Measurements from ENCODE around the gene FADS1. TPM values are rescaled to one million over a fixed set of nuclear protein-coding genes. Genes with fewer than 3 reads are reported as not detected.

FADS1 gene
- total RNA-seq, 1 experiment from 2014 or later = 186 TPM

DNA sequence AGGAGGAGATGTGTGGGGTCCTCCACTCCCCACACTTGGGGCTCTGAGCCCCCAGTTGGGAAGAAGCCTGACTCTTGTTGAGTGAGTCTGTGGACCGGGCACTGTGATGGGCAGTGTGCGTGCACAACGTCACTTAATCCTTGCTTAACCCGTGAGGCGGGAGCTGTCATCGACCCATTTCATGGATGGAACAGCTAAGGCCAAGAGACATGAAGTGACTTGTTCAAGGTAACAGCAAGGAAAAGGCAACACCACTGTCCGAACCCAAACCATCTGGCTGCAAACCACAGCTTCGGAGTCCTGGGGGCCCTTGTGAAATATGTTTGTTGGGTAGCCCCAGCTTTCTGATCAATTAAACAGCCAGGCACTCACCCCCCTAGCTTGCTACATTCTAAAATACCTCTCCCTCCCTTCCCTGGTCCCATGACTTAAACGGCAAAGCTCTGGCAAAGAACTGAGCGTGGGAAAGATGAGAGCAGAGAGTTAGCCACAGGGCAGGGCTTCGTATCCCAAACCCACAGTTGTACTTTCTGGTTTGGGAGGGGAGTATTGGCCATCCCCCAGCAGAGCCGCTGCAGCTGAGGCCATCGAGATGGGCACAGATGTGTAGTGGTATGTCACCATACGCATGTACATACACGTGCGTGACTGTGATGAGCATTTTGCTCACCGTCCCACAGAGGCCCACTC is 37.5 kb upstream of the FADS1 start:
- in situ Hi-C loops (cut with HindIII; ENCODE audit: low pct_unique_long_range_greater_than_20kb, low sequenced_read_pairs) = no loop called here
- CTCF ChIA-PET = no interaction called here

GRCh38 chr11:61853698-61854169 is 36.9 kb upstream of the FADS1 start:
- ATAC-seq (no peak), DNase-seq (ENCODE audit: low read depth, low spot score) (no peak)
- POLR2A ChIA-PET = no interaction called here
- H3K27me3 ChIP-seq (ENCODE audit: control insufficient read depth, insufficient read depth, low read length) = no peaks in the 10 kb centered on the region
- H3K4me3 ChIP-seq (ENCODE audit: low read depth in 2 of 2, low read length in 2 of 2) = no peak overlapping the region
- 0 out of 2 replicates have a peak, but pooled peaks cover 2% of the 10 kb centered on the region for H3K36me3 ChIP-seq (ENCODE audit: control insufficient read depth, insufficient read depth, low read length)
- no peak overlapping the region for H3K27ac ChIP-seq (ENCODE audit: low read length)
- no peaks in the 10 kb centered on the region for H3K9me3 ChIP-seq (ENCODE audit: control insufficient read depth, insufficient read depth, low read depth, low read length)
- intact Hi-C loops (cut with micrococcal nuclease; ENCODE audit: unreplicated experiment) = no loop called here
- in situ Hi-C loops (cut with HindIII; ENCODE audit: low pct_unique_long_range_greater_than_20kb, low sequenced_read_pairs) = no loop called here
- no peak for TF ChIP-seq POLR2AphosphoS5 (IDR thresholded peaks at IDR 0.05; ENCODE audit: low read depth, low read length)
- no peak for TF ChIP-seq SIN3A (IDR thresholded peaks at IDR 0.05; ENCODE audit: borderline replicate concordance, insufficient read depth, low read depth, low read length)
- no peak for TF ChIP-seq TCF7L2 (IDR thresholded peaks at IDR 0.05; ENCODE audit: low read depth, low read length)
- no peak for TF ChIP-seq CTCF (IDR thresholded peaks at IDR 0.05)
- no peak for TF ChIP-seq REST (IDR thresholded peaks at IDR 0.05; ENCODE audit: insufficient read depth in 1 of 2, low read depth in 2 of 2, low read length in 1 of 2)
- no TSS peak for BruUV-seq (replicated peaks)
- peaks cover 4% of the 10 kb centered on the region; the same call in 1 of the 2 replicates for H3K4me1 ChIP-seq (ENCODE audit: control insufficient read depth, insufficient read depth, low read length)
- CTCF ChIA-PET = no interaction called here

More for the DNA sequence above, 37.5 kb upstream of the FADS1 start:
- no peak overlapping the region for H3K27ac ChIP-seq (ENCODE audit: low read length)
- H3K36me3 ChIP-seq (ENCODE audit: control insufficient read depth, insufficient read depth, low read length) = peaks cover 2% of the 10 kb centered on the region; the same call in 1 of the 2 replicates
- H3K4me1 ChIP-seq (ENCODE audit: control insufficient read depth, insufficient read depth, low read length) = peaks cover 4% of the 10 kb centered on the region; the same call in 1 of the 2 replicates
- no peak overlapping the region for H3K4me3 ChIP-seq (ENCODE audit: low read depth in 2 of 2, low read length in 2 of 2)
- no peak for TF ChIP-seq REST (IDR thresholded peaks at IDR 0.05; ENCODE audit: insufficient read depth in 1 of 2, low read depth in 2 of 2, low read length in 1 of 2)
- no peak for TF ChIP-seq SIN3A (IDR thresholded peaks at IDR 0.05; ENCODE audit: borderline replicate concordance, insufficient read depth, low read depth, low read length)
- TF ChIP-seq POLR2AphosphoS5 (IDR thresholded peaks at IDR 0.05; ENCODE audit: low read depth, low read length) = no peak
- no peak for TF ChIP-seq TCF7L2 (IDR thresholded peaks at IDR 0.05; ENCODE audit: low read depth, low read length)
- no peak for TF ChIP-seq CTCF (IDR thresholded peaks at IDR 0.05)
- POLR2A ChIA-PET = interaction anchor here (0.7 kb wide), 1 partner anchor 190 kb away, joined by 3 read pairs; no protein-coding TSS in a partner anchor
- intact Hi-C loops (cut with micrococcal nuclease; ENCODE audit: unreplicated experiment) = no loop called here
- BruUV-seq (replicated peaks) = no TSS peak
- H3K9me3 ChIP-seq (ENCODE audit: control insufficient read depth, insufficient read depth, low read depth, low read length) = no peaks in the 10 kb centered on the region
- no peak for ATAC-seq
- no peaks in the 10 kb centered on the region for H3K27me3 ChIP-seq (ENCODE audit: control insufficient read depth, insufficient read depth, low read length)
- no peak for DNase-seq (ENCODE audit: low read depth, low spot score)
